ENCODE measurements around the gene GPHN. TPM values are rescaled to one million over a fixed set of nuclear protein-coding genes. Genes with fewer than 3 reads are reported as not detected.

Gene GPHN
- total and polyA plus RNA-seq, 11 donors, result 15.2 to 37.1 (median 30.1) TPM

GRCh38 chr14:66600416-66600815 is 92.5 kb downstream of the GPHN start:
- Histone ChIP-seq H3K4me1 (peaks cover 0 to 4% (median 0%) of the 10 kb centered on the region in 12 donors), H3K9me3 (peaks cover 0 to 31% (median 0%) of the 10 kb centered on the region in 12 donors), H3K27me3 (no peaks in the 10 kb centered on the region), H3K4me3 (no peak overlapping the region), H3K36me3 (no peaks in the 10 kb centered on the region), H3K27ac (no peak overlapping the region)
- WGBS, 4 donors, result 94 to 97% (median 95%) methylated on average over 3 of the region's 3 CpGs
- intact Hi-C loops (cut with DNase I), result no loop called here
- DNase-seq (no peak), ATAC-seq (no peak)
- no peak for TF ChIP-seq CTCF (IDR thresholded peaks at IDR 0.05)
- no peak for TF ChIP-seq POLR2A (IDR thresholded peaks at IDR 0.05)

GRCh38 chr14:66601932-66602578 is 94.1 kb downstream of the GPHN start:
- 78 to 90% (median 88%) methylated on average over 2 of the region's 2 CpGs for WGBS, 4 donors
- no peaks in the 10 kb centered on the region for H3K36me3 ChIP-seq

GRCh38 chr14:66603945-66604344 is 96.0 kb downstream of the GPHN start:
- DNase-seq, result no peak
- Histone ChIP-seq H3K4me3 (no peak overlapping the region), H3K27me3 (no peaks in the 10 kb centered on the region), H3K9me3 (peaks cover 0 to 10% (median 0%) of the 10 kb centered on the region in 12 donors), H3K4me1 (no peaks in the 10 kb centered on the region), H3K27ac (no peak overlapping the region), H3K36me3 (no peaks in the 10 kb centered on the region)
- ATAC-seq, result no peak
- TF ChIP-seq CTCF (IDR thresholded peaks at IDR 0.05), result no peak
- intact Hi-C loops (cut with DNase I), result no loop called here

More at GRCh38 chr14:66601932-66602578, 94.1 kb downstream of the GPHN start:
- Histone ChIP-seq H3K27me3 (no peaks in the 10 kb centered on the region), H3K9me3 (peaks cover 0 to 23% (median 0%) of the 10 kb centered on the region in 12 donors), H3K4me1 (peaks cover 0 to 4% (median 0%) of the 10 kb centered on the region in 12 donors), H3K27ac (no peak overlapping the region), H3K4me3 (no peak overlapping the region)
- no peak for TF ChIP-seq POLR2A (IDR thresholded peaks at IDR 0.05)
- TF ChIP-seq CTCF (IDR thresholded peaks at IDR 0.05), result no peak
- intact Hi-C loops (cut with DNase I), result no loop called here
- DNase-seq (no peak), ATAC-seq (no peak)

- Histone ChIP-seq H3K4me3 (no peak overlapping the region), H3K27ac (no peak overlapping the region), H3K27me3 (no peaks in the 10 kb centered on the region), H3K9me3 (peaks cover 0 to 16% (median 0%) of the 10 kb centered on the region in 12 donors), H3K4me1 (no peaks in the 10 kb centered on the region), H3K36me3 (no peaks in the 10 kb centered on the region)
- DNase-seq (no peak), ATAC-seq (no peak)
- 91 to 96% (median 95%) methylated on average over 2 of the region's 2 CpGs for WGBS, 4 donors
- no peak for TF ChIP-seq POLR2A (IDR thresholded peaks at IDR 0.05)
- intact Hi-C loops (cut with DNase I), result no loop called here
Observed at GRCh38 chr14:66606826-66607225, 98.9 kb downstream of the GPHN start.

- Histone ChIP-seq H3K4me3 (no peak overlapping the region), H3K4me1 (no peaks in the 10 kb centered on the region), H3K27ac (no peak overlapping the region), H3K27me3 (no peaks in the 10 kb centered on the region), H3K9me3 (peaks cover 0 to 18% (median 0%) of the 10 kb centered on the region in 12 donors), H3K36me3 (no peaks in the 10 kb centered on the region)
- 76 to 96% (median 81%) methylated on average over 4 of the region's 4 CpGs for WGBS, 4 donors
- ATAC-seq, result no peak
- DNase-seq, result no peak
- peak in 2 of 12 donors; percentile 8 to 11 for TF ChIP-seq CTCF (IDR thresholded peaks at IDR 0.05)
- TF ChIP-seq POLR2A (IDR thresholded peaks at IDR 0.05), result no peak
- intact Hi-C loops (cut with DNase I), result no loop called here
Observed at GRCh38 chr14:66610154-66610563, 102.2 kb downstream of the GPHN start.

Data from heart left ventricle (tissue), 16 donors.